Ovary (tissue), 3 donors: ENCODE data around the gene UROC1.

Experiments
- EP300 ChIP-seq: sonication (generic); formaldehyde crosslinking; IDR thresholded peaks from one replicate; pipeline ENCODE4 v1.6.1; 2017; ENCODE audit warnings: antibody characterized with exemption
- POLR2A ChIP-seq: fragments of 450-650 bp; IDR thresholded peaks from one replicate; pipeline ENCODE4 v1.6.1; 2017; ENCODE audit warnings: antibody characterized with exemption, mild to moderate bottlenecking, moderate library complexity
- TF ChIP-seq, protein P1 (sequence below), 3 donors: fragments of 450-650 bp in 2 of 3; fragments of 200-600 bp in 1 of 3; IDR thresholded peaks; one replicate each; pipeline versions ENCODE4 v1.5.1 to v1.8.0; 2016 to 2022; ENCODE audit warnings: antibody characterized with exemption in 3 of 3, mild to moderate bottlenecking in 1 of 3
- donor health status: DM: no; HTN: no; CAD: no.

DNA sequence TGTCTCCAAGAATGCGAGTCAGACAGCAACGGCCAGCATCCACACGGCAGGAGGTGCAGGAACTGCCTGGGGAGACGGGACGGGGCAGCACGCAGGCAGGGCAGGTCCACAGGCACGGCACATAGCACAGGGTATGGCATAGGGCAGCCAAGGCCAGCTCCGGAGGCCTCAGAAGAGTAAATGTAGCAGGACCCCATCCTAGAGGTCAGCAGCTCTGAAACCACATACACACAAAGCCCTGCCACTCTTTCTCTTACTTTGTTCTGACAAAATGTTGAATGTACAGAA, 68.7 kb downstream of the UROC1 start:
- TF ChIP-seq, protein P1, sequence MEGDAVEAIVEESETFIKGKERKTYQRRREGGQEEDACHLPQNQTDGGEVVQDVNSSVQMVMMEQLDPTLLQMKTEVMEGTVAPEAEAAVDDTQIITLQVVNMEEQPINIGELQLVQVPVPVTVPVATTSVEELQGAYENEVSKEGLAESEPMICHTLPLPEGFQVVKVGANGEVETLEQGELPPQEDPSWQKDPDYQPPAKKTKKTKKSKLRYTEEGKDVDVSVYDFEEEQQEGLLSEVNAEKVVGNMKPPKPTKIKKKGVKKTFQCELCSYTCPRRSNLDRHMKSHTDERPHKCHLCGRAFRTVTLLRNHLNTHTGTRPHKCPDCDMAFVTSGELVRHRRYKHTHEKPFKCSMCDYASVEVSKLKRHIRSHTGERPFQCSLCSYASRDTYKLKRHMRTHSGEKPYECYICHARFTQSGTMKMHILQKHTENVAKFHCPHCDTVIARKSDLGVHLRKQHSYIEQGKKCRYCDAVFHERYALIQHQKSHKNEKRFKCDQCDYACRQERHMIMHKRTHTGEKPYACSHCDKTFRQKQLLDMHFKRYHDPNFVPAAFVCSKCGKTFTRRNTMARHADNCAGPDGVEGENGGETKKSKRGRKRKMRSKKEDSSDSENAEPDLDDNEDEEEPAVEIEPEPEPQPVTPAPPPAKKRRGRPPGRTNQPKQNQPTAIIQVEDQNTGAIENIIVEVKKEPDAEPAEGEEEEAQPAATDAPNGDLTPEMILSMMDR (IDR thresholded peaks at IDR 0.05) = no peak
- TF ChIP-seq EP300 = no peak
- no peak for TF ChIP-seq POLR2A
